ENCODE data around the gene NR2C1.

DNA sequence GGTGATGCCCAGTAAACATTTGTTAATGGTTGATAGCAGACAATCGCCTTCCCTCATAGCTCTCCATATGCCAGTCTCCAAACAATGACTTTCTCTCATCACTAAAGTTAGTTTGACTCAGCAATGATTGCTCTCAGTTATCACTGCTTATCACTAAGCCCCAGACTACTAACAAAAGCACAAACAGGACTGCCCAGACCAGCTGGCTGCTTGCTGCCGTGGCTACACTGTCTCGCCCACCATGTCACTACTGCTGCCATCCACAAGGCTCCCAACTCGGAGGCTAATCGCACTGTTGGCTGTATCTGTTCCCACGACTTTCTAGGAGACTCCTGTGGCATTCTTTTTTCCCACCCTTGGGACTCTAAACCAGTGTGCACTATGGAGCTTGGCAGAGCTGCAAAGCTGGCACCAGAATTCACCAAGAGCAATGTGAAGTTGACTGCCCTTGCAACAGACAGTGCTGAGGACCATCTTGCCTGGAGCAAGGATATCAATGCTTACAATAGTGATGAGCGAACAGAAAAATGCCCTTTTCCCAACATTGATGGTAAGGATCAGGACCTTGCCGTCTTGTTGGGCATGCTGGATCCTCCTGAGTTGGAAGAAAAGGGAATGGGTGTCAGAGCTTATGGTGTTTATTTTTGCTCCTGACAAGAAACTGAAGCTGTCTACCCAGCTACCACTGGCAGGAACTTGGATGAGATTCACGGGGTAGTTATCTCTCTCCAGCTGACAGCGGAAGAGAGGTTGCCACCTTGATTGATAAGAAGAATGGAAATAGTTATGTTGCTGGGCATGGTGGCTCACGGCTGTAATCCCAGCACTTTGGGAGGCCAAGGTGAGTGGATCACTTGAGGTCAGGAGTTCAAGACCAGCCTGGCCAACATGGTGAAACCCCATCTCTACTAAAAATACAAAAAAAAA, 27.1 kb upstream of the NR2C1 start:
- TF ChIP-seq, protein P1, sequence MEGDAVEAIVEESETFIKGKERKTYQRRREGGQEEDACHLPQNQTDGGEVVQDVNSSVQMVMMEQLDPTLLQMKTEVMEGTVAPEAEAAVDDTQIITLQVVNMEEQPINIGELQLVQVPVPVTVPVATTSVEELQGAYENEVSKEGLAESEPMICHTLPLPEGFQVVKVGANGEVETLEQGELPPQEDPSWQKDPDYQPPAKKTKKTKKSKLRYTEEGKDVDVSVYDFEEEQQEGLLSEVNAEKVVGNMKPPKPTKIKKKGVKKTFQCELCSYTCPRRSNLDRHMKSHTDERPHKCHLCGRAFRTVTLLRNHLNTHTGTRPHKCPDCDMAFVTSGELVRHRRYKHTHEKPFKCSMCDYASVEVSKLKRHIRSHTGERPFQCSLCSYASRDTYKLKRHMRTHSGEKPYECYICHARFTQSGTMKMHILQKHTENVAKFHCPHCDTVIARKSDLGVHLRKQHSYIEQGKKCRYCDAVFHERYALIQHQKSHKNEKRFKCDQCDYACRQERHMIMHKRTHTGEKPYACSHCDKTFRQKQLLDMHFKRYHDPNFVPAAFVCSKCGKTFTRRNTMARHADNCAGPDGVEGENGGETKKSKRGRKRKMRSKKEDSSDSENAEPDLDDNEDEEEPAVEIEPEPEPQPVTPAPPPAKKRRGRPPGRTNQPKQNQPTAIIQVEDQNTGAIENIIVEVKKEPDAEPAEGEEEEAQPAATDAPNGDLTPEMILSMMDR (conservative IDR thresholded peaks at IDR 0.05; ENCODE audit: low read length): no peak
- TF ChIP-seq EZH2phosphoT487 (IDR thresholded peaks at IDR 0.05; ENCODE audit: borderline replicate concordance, low read depth, low read length): no peak
